SIG-M5 treated with dmso at 0.1 percent for 504 hours (cell line): ENCODE data around the gene ZNF433.
A peak's percentile ranks its signal among the peaks of the same experiment; 100 is the strongest.
"Not testable (repeated sequence)": the region's sequence is repeated elsewhere in the genome, so short reads cannot be mapped to it uniquely, and the experiment has no call there.

Source experiments
- DNase-seq: peaks from one replicate; lab custom pipeline; 2025; ENCODE audit not compliant: unreplicated experiment; lab: John Stamatoyannopoulos, UW

The ZNF433 gene

GRCh38 chr19:11991921-11992320, 43.6 kb downstream of the ZNF433 start:
- not testable (repeated sequence) for DNase-seq

- no peak for DNase-seq
These were observed 46.4 kb downstream of the ZNF433 start for GRCh38 chr19:11989112-11989456.

DNA sequence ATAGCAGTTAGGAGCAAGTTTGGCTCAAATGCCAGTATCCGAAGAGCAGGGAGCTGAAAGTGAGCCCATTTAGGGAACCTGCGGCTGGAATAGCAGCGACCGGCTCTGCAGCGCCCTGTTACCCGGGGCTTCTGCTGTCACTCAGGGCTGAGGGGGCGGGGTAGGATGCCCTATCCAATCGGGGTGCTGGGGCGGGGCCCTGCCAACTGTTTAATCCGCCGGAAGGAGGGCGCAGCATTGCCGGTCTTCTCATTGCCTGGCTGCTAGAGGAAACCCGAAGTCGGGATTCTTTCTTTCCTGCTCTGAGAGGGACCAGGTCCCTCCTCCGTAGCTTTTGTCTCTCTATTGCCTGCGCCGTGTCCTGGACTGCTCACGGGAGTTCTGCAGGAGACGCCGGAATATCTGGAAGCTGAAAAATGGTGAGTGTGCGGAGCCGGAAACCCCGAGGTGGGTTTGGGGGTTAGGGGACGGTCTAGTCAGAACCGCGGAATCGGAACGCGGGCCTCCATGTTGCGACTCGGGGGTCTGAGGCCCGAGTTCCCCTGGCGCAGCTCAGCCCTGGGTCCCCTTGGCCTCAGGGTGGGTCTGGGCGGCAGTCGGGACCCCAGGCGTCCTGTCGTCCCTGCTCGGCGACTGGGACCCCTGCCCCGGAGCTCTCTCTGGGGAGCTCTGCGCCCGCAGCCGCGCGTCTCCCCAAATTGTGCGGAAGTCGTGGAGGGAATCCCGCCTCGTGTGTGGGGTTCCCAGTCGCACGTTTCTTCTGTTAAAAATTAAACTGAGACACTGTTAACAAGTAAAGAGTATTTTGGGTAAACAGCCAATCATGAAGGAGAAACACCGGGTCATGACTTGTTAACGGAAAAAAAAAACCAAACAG, 47.8 kb downstream of the ZNF433 start:
- DNase-seq = peak; percentile 53

DNA sequence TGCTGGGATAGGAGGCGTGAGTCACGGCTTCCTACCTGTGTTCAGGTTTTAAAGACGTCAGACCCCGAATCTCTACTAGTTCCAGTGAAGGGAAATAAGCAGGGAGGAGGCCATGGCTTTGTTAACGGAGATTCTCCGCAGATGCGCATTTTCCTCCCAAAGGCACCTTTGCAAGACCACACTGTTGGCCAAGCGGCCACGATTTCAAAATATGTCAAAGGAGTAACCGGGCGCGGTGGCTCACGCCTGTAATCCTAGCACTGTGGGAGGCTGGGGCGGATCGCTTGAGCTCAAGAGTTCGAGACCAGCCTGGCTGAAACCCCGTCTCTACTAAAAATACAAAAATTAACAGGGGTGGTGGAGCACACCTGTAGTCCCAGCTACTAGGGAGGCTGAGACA, 48.7 kb downstream of the ZNF433 start:
- no peak for DNase-seq

DNA sequence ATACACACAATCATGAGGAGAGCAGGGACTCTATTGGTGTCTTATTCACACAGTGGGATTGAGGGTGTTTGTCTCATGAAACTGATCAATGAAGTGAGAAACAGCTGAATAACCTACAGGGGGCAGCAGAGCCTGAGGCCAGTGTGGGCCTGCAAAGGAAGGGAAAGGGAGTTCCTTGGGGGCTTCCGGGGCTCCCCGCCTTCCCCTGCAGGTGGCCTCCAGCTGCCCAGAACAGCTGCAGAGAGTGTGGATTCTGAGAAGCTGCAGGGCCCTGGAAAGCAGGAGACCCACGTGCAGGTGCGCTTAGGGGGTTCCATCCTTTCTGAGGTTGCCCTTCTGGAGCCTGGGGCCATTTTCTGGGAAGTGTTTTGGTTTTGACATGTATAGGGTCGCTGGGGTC, 50.5 kb downstream of the ZNF433 start:
- no peak for DNase-seq

- DNase-seq = no peak
These were observed 53.0 kb downstream of the ZNF433 start for GRCh38 chr19:11982526-11982925.

- DNase-seq = no peak
These were observed 56.0 kb downstream of the ZNF433 start for GRCh38 chr19:11979527-11979926.

- DNase-seq = no peak
These were observed 56.9 kb downstream of the ZNF433 start for GRCh38 chr19:11978492-11979100.

DNA sequence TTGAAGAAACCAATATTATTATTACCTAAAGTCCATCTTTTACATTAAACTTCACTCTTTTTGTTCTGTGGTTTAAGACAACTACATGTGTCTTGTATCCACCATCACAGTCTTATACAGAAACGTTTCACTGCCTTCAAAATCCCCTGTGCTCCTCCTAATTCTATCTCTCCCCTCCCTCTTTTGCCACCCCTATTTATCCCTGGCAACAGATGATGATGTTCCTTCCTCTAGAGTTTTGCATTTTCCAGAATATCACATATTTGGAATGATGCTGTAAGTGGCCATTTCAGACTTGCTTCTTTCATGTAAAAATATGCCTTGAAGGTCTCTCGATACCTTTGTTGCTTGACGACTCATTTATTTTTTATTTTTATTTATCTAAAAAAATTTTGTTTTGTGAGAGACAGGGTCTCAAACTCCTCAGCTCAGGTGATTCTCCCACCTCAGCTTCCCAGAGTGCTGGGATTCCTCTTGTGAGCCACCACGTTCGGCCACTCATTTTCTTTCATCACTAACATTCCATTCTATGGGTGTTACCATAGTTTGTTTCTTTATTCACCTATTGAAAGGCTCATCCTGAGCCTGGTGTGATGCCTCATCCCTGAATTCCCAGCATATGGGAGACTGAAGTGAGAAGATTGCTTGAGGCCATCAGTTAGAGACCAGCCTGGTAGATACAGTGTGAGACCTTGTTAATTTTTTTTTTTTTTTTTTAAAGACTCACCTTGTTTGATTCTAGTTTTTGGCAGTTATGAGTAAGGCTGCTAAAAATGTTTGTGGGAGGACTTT, 62.3 kb downstream of the ZNF433 start:
- DNase-seq = no peak

GRCh38 chr19:11971041-11971440, 64.4 kb downstream of the ZNF433 start:
- no peak for DNase-seq

- no peak for DNase-seq
These were observed 65.3 kb downstream of the ZNF433 start for GRCh38 chr19:11970174-11970573.

DNA sequence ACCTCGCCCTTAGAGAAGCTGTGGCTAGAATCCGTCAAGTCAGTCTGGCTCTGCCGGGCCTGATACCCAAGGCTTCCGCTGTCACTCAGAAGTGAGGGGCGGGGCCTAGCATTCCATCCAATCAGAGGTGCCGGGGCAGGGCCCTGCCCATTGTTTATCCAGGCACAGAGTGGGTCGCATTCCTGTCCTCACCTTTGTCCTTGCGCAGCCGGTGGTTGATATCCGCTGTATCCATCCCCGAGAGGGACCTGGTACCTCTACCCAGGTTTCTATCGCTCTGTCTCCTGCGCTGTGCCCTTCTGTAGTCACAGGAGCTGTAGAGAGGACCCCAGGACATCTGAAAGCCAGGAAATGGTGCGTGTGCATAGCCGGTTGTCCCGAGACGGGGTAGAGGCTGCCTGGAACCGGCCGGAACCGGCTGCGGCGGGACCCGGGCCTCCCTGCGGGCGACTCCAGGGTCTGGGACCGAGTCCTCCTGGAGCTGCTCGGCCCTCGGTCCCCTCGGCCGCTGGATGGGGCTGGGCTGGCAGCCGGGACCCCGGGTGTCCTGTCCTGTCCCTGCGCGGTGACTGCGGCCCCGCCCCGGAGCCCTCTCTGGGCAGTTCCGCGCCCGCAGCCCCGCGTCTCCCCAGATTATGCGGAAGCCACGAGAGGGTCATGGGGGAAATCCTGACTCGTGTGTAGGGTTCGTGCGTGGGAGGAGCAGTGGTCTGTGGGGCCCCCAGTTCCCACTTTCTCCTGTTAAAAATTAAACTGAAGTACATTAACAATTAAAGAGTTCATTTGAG, 70.4 kb downstream of the ZNF433 start, which contains the start of gene ZNF763:
Gene ZNF763 (plus strand): TSS at position 183 of the 788 bp plus-strand sequence. CDS start 169 bp downstream, at position 352.
- DNase-seq = no peak
